ENCODE data around the gene EVX2. TPM values are rescaled to one million over a fixed set of nuclear protein-coding genes. Genes with fewer than 3 reads are reported as not detected.
A peak's percentile ranks its signal among the peaks of the same experiment; 100 is the strongest.

EVX2 gene
- total and polyA plus RNA-seq, 7 donors = not detected

DNA sequence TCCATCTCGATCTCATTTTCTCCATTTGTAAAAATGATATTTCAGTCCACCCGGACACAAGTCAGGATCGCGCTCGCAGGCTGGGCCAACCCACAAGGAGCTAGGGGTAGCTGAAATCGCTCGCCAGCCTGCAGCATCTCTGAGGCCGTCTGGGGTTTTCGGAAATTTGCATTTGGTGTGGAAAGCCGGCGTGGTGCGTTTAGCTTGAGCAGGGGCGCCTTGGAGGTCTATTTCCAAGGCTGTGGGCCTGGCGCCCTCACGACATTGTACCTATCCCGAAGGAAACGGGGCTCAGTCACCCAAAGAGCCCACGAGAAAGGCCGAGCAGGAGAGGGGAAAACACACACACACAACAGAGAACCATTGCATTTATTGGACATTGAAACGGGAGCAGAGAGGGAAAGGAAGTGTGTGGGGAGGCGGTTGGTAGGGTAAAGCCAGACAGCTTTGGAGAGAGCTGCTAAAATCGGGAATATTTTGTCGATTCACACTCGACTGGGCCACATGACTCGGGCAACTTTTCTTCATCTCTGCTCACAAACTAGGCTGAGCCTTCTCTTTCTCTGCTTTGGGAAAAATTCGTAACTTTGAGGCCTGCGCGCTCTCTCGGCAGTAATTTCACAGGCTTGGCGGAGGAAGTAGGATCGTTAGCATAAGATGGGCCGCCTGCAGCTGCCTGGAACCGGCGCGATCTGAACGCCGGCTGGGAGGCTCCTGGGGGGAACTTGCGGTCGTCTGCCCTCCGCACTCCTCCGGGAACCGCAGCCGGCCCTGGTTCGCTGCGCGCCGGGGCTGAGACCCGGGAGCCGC is 44.6 kb upstream of the EVX2 start:
- Histone ChIP-seq H3K4me1 (peaks cover 36% of the 10 kb centered on the region), H3K27ac (peak overlapping the region; percentile 93), H3K36me3 (ENCODE audit: insufficient read depth in 1 of 2, low read depth in 1 of 2) (no peaks in the 10 kb centered on the region), H3K4me3 (peak overlapping the region; percentile 84), H3K27me3 (ENCODE audit: insufficient read depth in 3 of 3, low read length in 2 of 3) (peaks cover 0 to 4% (median 2%) of the 10 kb centered on the region in 3 donors), H3K9me3 (no peaks in the 10 kb centered on the region)
- DNase-seq = no peak
- 37 to 44% (median 39%) methylated on average over 49 of the region's 49 CpGs for WGBS, 3 donors
- intact Hi-C loops (cut with DNase I) = loop anchor here (2.0 to 5.0 kb wide), 7 partner anchors 329 to 1019 kb away; no protein-coding TSS in a partner anchor
- no peak for TF ChIP-seq CTCF (IDR thresholded peaks at IDR 0.05)
- no peak for ATAC-seq

DNA sequence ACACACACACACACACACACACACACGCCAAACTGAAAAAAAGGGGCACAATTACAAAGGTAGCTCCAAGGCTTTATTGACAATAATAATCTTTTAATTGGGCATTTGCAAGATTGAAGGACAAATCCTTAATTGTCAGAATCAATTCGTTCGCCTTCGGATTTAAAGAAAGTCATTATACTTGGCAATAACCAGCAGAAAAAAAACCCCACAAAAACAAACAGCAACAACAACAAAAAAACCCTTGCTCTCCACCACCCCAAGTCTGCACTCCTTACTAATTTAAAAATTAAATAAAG is 44.0 kb upstream of the EVX2 start:
- Histone ChIP-seq H3K9me3 (no peaks in the 10 kb centered on the region), H3K4me1 (peaks cover 29% of the 10 kb centered on the region), H3K27me3 (ENCODE audit: insufficient read depth in 3 of 3, low read length in 2 of 3) (peaks cover 0 to 4% (median 2%) of the 10 kb centered on the region in 3 donors), H3K27ac (no peak overlapping the region), H3K36me3 (ENCODE audit: insufficient read depth in 1 of 2, low read depth in 1 of 2) (no peaks in the 10 kb centered on the region), H3K4me3 (peak overlapping the region; percentile 84)
- DNase-seq (no peak), ATAC-seq (no peak)
- TF ChIP-seq CTCF (IDR thresholded peaks at IDR 0.05) = no peak
- intact Hi-C loops (cut with DNase I) = loop anchor here (1.0 to 5.0 kb wide), 8 partner anchors 330 to 1020 kb away; no protein-coding TSS in a partner anchor
- 59 to 74% (median 69%) methylated on average over 4 of the region's 4 CpGs for WGBS, 3 donors

GRCh38 chr2:176126929-176127773 is 43.4 kb upstream of the EVX2 start:
- intact Hi-C loops (cut with DNase I) = loop anchor here (1.0 to 5.0 kb wide), 7 partner anchors 330 to 1020 kb away; no protein-coding TSS in a partner anchor
- Histone ChIP-seq H3K4me1 (peaks cover 29% of the 10 kb centered on the region), H3K27ac (no peak overlapping the region), H3K36me3 (ENCODE audit: insufficient read depth in 1 of 2, low read depth in 1 of 2) (no peaks in the 10 kb centered on the region), H3K4me3 (peak overlapping the region; percentile 49), H3K27me3 (ENCODE audit: insufficient read depth in 3 of 3, low read length in 2 of 3) (peaks cover 0 to 4% (median 2%) of the 10 kb centered on the region in 3 donors), H3K9me3 (no peaks in the 10 kb centered on the region)
- peak; percentile 96 for TF ChIP-seq CTCF (IDR thresholded peaks at IDR 0.05)
- DNase-seq (peak in 1 of 2 donors; percentile 59), ATAC-seq (no peak)
- WGBS, 3 donors = 10 to 13% (median 12%) methylated on average over 13 of the region's 13 CpGs

DNA sequence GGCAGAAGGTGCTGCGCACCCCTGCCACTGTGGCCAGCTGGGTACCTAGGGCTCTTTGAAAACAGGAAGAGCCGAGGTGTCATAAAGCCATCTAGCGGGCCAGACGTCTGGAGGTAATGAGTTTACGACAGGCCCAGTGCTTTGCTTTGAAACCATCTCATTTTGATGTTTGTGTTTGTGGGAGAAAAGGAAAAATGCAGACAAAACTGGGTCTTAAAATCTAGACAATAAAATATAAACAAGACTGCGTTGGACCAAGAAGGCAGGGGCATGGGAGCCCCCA is 42.0 kb upstream of the EVX2 start:
- Histone ChIP-seq H3K4me1 (peaks cover 18% of the 10 kb centered on the region), H3K4me3 (no peak overlapping the region), H3K9me3 (no peaks in the 10 kb centered on the region), H3K36me3 (ENCODE audit: insufficient read depth in 1 of 2, low read depth in 1 of 2) (no peaks in the 10 kb centered on the region), H3K27ac (no peak overlapping the region), H3K27me3 (ENCODE audit: insufficient read depth in 3 of 3, low read length in 2 of 3) (peaks cover 0 to 16% (median 12%) of the 10 kb centered on the region in 3 donors)
- no peak for TF ChIP-seq CTCF (IDR thresholded peaks at IDR 0.05)
- DNase-seq (no peak), ATAC-seq (no peak)
- 85 to 95% (median 92%) methylated on average over 6 of the region's 6 CpGs for WGBS, 3 donors
- intact Hi-C loops (cut with DNase I) = loop anchor here (5.0 kb wide), 6 partner anchors 332 to 1022 kb away; no protein-coding TSS in a partner anchor

All from psoas muscle (tissue), 8 donors.